Measurements from ENCODE around the gene BTBD10. TPM values are rescaled to one million over a fixed set of nuclear protein-coding genes. Genes with fewer than 3 reads are reported as not detected.

Gene BTBD10
- polyA plus RNA-seq, 2 donors, result 16.1 to 24.9 TPM

- H3K27ac ChIP-seq (ENCODE audit: low read depth in 2 of 2, low read length in 1 of 2), result no peak overlapping the region
- WGBS, 2 donors, result 32 to 34% methylated on average over 4 of the region's 4 CpGs
Measured at GRCh38 chr11:13384908-13385640, 77.9 kb downstream of the BTBD10 start.

GRCh38 chr11:13382751-13383150 lies 80.3 kb downstream of the BTBD10 start:
- no peak overlapping the region for H3K27ac ChIP-seq (ENCODE audit: low read depth in 2 of 2, low read length in 1 of 2)
- H3K9me3 ChIP-seq (ENCODE audit: control insufficient read depth in 2 of 2, insufficient read depth in 1 of 2, low read depth in 1 of 2, low read length in 1 of 2), result no peaks in the 10 kb centered on the region
- no peaks in the 10 kb centered on the region for H3K27me3 ChIP-seq (ENCODE audit: control insufficient read depth in 1 of 2, insufficient read depth in 2 of 2, low read length in 2 of 2)
- no peaks in the 10 kb centered on the region for H3K4me1 ChIP-seq (ENCODE audit: control insufficient read depth in 2 of 2, insufficient read depth in 2 of 2, low read length in 1 of 2)
- peaks cover 14 to 20% of the 10 kb centered on the region in 2 donors for H3K36me3 ChIP-seq (ENCODE audit: control insufficient read depth in 2 of 2, insufficient read depth in 2 of 2, low read length in 1 of 2)
- no peak overlapping the region for H3K4me3 ChIP-seq (ENCODE audit: low read depth in 1 of 2, low read length in 2 of 2)
- 83 to 84% methylated on average over 3 of the region's 3 CpGs for WGBS, 2 donors

More at GRCh38 chr11:13384908-13385640, 77.9 kb downstream of the BTBD10 start:
- no peak overlapping the region for H3K4me3 ChIP-seq (ENCODE audit: low read depth in 1 of 2, low read length in 2 of 2)
- H3K9me3 ChIP-seq (ENCODE audit: control insufficient read depth in 2 of 2, insufficient read depth in 1 of 2, low read depth in 1 of 2, low read length in 1 of 2), result no peaks in the 10 kb centered on the region
- peaks cover 11 to 24% of the 10 kb centered on the region in 2 donors for H3K36me3 ChIP-seq (ENCODE audit: control insufficient read depth in 2 of 2, insufficient read depth in 2 of 2, low read length in 1 of 2)
- no peaks in the 10 kb centered on the region for H3K4me1 ChIP-seq (ENCODE audit: control insufficient read depth in 2 of 2, insufficient read depth in 2 of 2, low read length in 1 of 2)
- no peaks in the 10 kb centered on the region for H3K27me3 ChIP-seq (ENCODE audit: control insufficient read depth in 1 of 2, insufficient read depth in 2 of 2, low read length in 2 of 2)

- Histone ChIP-seq H3K27me3 (ENCODE audit: control insufficient read depth in 1 of 2, insufficient read depth in 2 of 2, low read length in 2 of 2) (no peaks in the 10 kb centered on the region), H3K36me3 (ENCODE audit: control insufficient read depth in 2 of 2, insufficient read depth in 2 of 2, low read length in 1 of 2) (peaks cover 22 to 34% of the 10 kb centered on the region in 2 donors), H3K4me3 (ENCODE audit: low read depth in 1 of 2, low read length in 2 of 2) (no peak overlapping the region), H3K27ac (ENCODE audit: low read depth in 2 of 2, low read length in 1 of 2) (no peak overlapping the region), H3K9me3 (ENCODE audit: control insufficient read depth in 2 of 2, insufficient read depth in 1 of 2, low read depth in 1 of 2, low read length in 1 of 2) (no peaks in the 10 kb centered on the region), H3K4me1 (ENCODE audit: control insufficient read depth in 2 of 2, insufficient read depth in 2 of 2, low read length in 1 of 2) (no peaks in the 10 kb centered on the region)
- 92 to 93% methylated on average over 2 of the region's 2 CpGs for WGBS, 2 donors
Measured at GRCh38 chr11:13380731-13381130, 82.3 kb downstream of the BTBD10 start.

GRCh38 chr11:13378316-13378715 lies 84.7 kb downstream of the BTBD10 start:
- H3K27me3 ChIP-seq (ENCODE audit: control insufficient read depth in 1 of 2, insufficient read depth in 2 of 2, low read length in 2 of 2), result no peaks in the 10 kb centered on the region
- no peaks in the 10 kb centered on the region for H3K9me3 ChIP-seq (ENCODE audit: control insufficient read depth in 2 of 2, insufficient read depth in 1 of 2, low read depth in 1 of 2, low read length in 1 of 2)
- WGBS, 2 donors, result 79 to 85% methylated on average over 2 of the region's 2 CpGs
- no peaks in the 10 kb centered on the region for H3K4me1 ChIP-seq (ENCODE audit: control insufficient read depth in 2 of 2, insufficient read depth in 2 of 2, low read length in 1 of 2)
- H3K27ac ChIP-seq (ENCODE audit: low read depth in 2 of 2, low read length in 1 of 2), result no peak overlapping the region
- H3K36me3 ChIP-seq (ENCODE audit: control insufficient read depth in 2 of 2, insufficient read depth in 2 of 2, low read length in 1 of 2), result peaks cover 28 to 38% of the 10 kb centered on the region in 2 donors
- H3K4me3 ChIP-seq (ENCODE audit: low read depth in 1 of 2, low read length in 2 of 2), result no peak overlapping the region

- H3K36me3 ChIP-seq (ENCODE audit: control insufficient read depth in 2 of 2, insufficient read depth in 2 of 2, low read length in 1 of 2), result peaks cover 28 to 40% of the 10 kb centered on the region in 2 donors
- WGBS, 2 donors, result 94 to 96% methylated on average over 8 of the region's 8 CpGs
Measured at GRCh38 chr11:13376838-13377237, 86.2 kb downstream of the BTBD10 start.

GRCh38 chr11:13376402-13376801 lies 86.6 kb downstream of the BTBD10 start:
- peaks cover 28 to 37% of the 10 kb centered on the region in 2 donors for H3K36me3 ChIP-seq (ENCODE audit: control insufficient read depth in 2 of 2, insufficient read depth in 2 of 2, low read length in 1 of 2)
- no peak overlapping the region for H3K4me3 ChIP-seq (ENCODE audit: low read depth in 1 of 2, low read length in 2 of 2)
- WGBS, 2 donors, result 74 to 78% methylated on average over 5 of the region's 5 CpGs
- H3K4me1 ChIP-seq (ENCODE audit: control insufficient read depth in 2 of 2, insufficient read depth in 2 of 2, low read length in 1 of 2), result no peaks in the 10 kb centered on the region
- no peaks in the 10 kb centered on the region for H3K27me3 ChIP-seq (ENCODE audit: control insufficient read depth in 1 of 2, insufficient read depth in 2 of 2, low read length in 2 of 2)
- H3K9me3 ChIP-seq (ENCODE audit: control insufficient read depth in 2 of 2, insufficient read depth in 1 of 2, low read depth in 1 of 2, low read length in 1 of 2), result no peaks in the 10 kb centered on the region
- H3K27ac ChIP-seq (ENCODE audit: low read depth in 2 of 2, low read length in 1 of 2), result no peak overlapping the region

More at GRCh38 chr11:13376838-13377237, 86.2 kb downstream of the BTBD10 start:
- Histone ChIP-seq H3K4me3 (ENCODE audit: low read depth in 1 of 2, low read length in 2 of 2) (no peak overlapping the region), H3K4me1 (ENCODE audit: control insufficient read depth in 2 of 2, insufficient read depth in 2 of 2, low read length in 1 of 2) (no peaks in the 10 kb centered on the region), H3K9me3 (ENCODE audit: control insufficient read depth in 2 of 2, insufficient read depth in 1 of 2, low read depth in 1 of 2, low read length in 1 of 2) (no peaks in the 10 kb centered on the region), H3K27ac (ENCODE audit: low read depth in 2 of 2, low read length in 1 of 2) (no peak overlapping the region), H3K27me3 (ENCODE audit: control insufficient read depth in 1 of 2, insufficient read depth in 2 of 2, low read length in 2 of 2) (no peaks in the 10 kb centered on the region)

- H3K9me3 ChIP-seq (ENCODE audit: control insufficient read depth in 2 of 2, insufficient read depth in 1 of 2, low read depth in 1 of 2, low read length in 1 of 2), result no peaks in the 10 kb centered on the region
- H3K4me3 ChIP-seq (ENCODE audit: low read depth in 1 of 2, low read length in 2 of 2), result no peak overlapping the region
- H3K36me3 ChIP-seq (ENCODE audit: control insufficient read depth in 2 of 2, insufficient read depth in 2 of 2, low read length in 1 of 2), result peaks cover 28 to 37% of the 10 kb centered on the region in 2 donors
- H3K4me1 ChIP-seq (ENCODE audit: control insufficient read depth in 2 of 2, insufficient read depth in 2 of 2, low read length in 1 of 2), result no peaks in the 10 kb centered on the region
- no peak overlapping the region for H3K27ac ChIP-seq (ENCODE audit: low read depth in 2 of 2, low read length in 1 of 2)
- H3K27me3 ChIP-seq (ENCODE audit: control insufficient read depth in 1 of 2, insufficient read depth in 2 of 2, low read length in 2 of 2), result no peaks in the 10 kb centered on the region
Measured at GRCh38 chr11:13375798-13376197, 87.2 kb downstream of the BTBD10 start.

GRCh38 chr11:13373216-13373615 lies 89.8 kb downstream of the BTBD10 start:
- Histone ChIP-seq H3K4me1 (ENCODE audit: control insufficient read depth in 2 of 2, insufficient read depth in 2 of 2, low read length in 1 of 2) (no peaks in the 10 kb centered on the region), H3K27me3 (ENCODE audit: control insufficient read depth in 1 of 2, insufficient read depth in 2 of 2, low read length in 2 of 2) (no peaks in the 10 kb centered on the region), H3K4me3 (ENCODE audit: low read depth in 1 of 2, low read length in 2 of 2) (no peak overlapping the region), H3K36me3 (ENCODE audit: control insufficient read depth in 2 of 2, insufficient read depth in 2 of 2, low read length in 1 of 2) (peaks cover 29 to 49% of the 10 kb centered on the region in 2 donors), H3K27ac (ENCODE audit: low read depth in 2 of 2, low read length in 1 of 2) (no peak overlapping the region), H3K9me3 (ENCODE audit: control insufficient read depth in 2 of 2, insufficient read depth in 1 of 2, low read depth in 1 of 2, low read length in 1 of 2) (no peaks in the 10 kb centered on the region)
- WGBS, 2 donors, result 96 to 98% methylated on average over 2 of the region's 2 CpGs

GRCh38 chr11:13368041-13368446 lies 95.0 kb downstream of the BTBD10 start:
- WGBS, 2 donors, result 75 to 83% methylated on average over 5 of the region's 5 CpGs
- H3K9me3 ChIP-seq (ENCODE audit: control insufficient read depth in 2 of 2, insufficient read depth in 1 of 2, low read depth in 1 of 2, low read length in 1 of 2), result no peaks in the 10 kb centered on the region

GRCh38 chr11:13367115-13367514 lies 95.9 kb downstream of the BTBD10 start:
- no peaks in the 10 kb centered on the region for H3K9me3 ChIP-seq (ENCODE audit: control insufficient read depth in 2 of 2, insufficient read depth in 1 of 2, low read depth in 1 of 2, low read length in 1 of 2)
- H3K4me3 ChIP-seq (ENCODE audit: low read depth in 1 of 2, low read length in 2 of 2), result no peak overlapping the region
- peaks cover 26 to 35% of the 10 kb centered on the region in 2 donors for H3K36me3 ChIP-seq (ENCODE audit: control insufficient read depth in 2 of 2, insufficient read depth in 2 of 2, low read length in 1 of 2)
- H3K4me1 ChIP-seq (ENCODE audit: control insufficient read depth in 2 of 2, insufficient read depth in 2 of 2, low read length in 1 of 2), result no peaks in the 10 kb centered on the region
- H3K27me3 ChIP-seq (ENCODE audit: control insufficient read depth in 1 of 2, insufficient read depth in 2 of 2, low read length in 2 of 2), result no peaks in the 10 kb centered on the region
- H3K27ac ChIP-seq (ENCODE audit: low read depth in 2 of 2, low read length in 1 of 2), result no peak overlapping the region
- WGBS, 2 donors, result 94 to 95% methylated on average over 4 of the region's 4 CpGs

More at GRCh38 chr11:13368041-13368446, 95.0 kb downstream of the BTBD10 start:
- Histone ChIP-seq H3K4me3 (ENCODE audit: low read depth in 1 of 2, low read length in 2 of 2) (no peak overlapping the region), H3K27ac (ENCODE audit: low read depth in 2 of 2, low read length in 1 of 2) (no peak overlapping the region), H3K27me3 (ENCODE audit: control insufficient read depth in 1 of 2, insufficient read depth in 2 of 2, low read length in 2 of 2) (no peaks in the 10 kb centered on the region), H3K36me3 (ENCODE audit: control insufficient read depth in 2 of 2, insufficient read depth in 2 of 2, low read length in 1 of 2) (peaks cover 23 to 35% of the 10 kb centered on the region in 2 donors), H3K4me1 (ENCODE audit: control insufficient read depth in 2 of 2, insufficient read depth in 2 of 2, low read length in 1 of 2) (no peaks in the 10 kb centered on the region)

Data from esophagus (tissue), 2 donors.